Fibroblast of mammary gland (primary cell): ENCODE measurements around the gene C10orf105.
A peak's percentile ranks its signal among the peaks of the same experiment; 100 is the strongest.

Experiments
- DNase-seq: peaks from one replicate; pipeline ENCODE4 v3.0.0-alpha.2; 2010; ENCODE audit warnings: low read depth
- H3K4me3 ChIP-seq: 2 replicates; pipeline ENCODE4 v1.5.1; 2011; ENCODE audit warnings: low read depth, mild to moderate bottlenecking, low read length, moderate library complexity; ENCODE audit not compliant: control insufficient read depth
- TF ChIP-seq, protein P1 (sequence below): conservative IDR thresholded peaks from 2 replicates; pipeline ENCODE4 v1.5.1; 2011; ENCODE audit warnings: low read depth, low read length, inconsistent platforms; ENCODE audit not compliant: control insufficient read depth, insufficient read depth

The C10orf105 gene

DNA sequence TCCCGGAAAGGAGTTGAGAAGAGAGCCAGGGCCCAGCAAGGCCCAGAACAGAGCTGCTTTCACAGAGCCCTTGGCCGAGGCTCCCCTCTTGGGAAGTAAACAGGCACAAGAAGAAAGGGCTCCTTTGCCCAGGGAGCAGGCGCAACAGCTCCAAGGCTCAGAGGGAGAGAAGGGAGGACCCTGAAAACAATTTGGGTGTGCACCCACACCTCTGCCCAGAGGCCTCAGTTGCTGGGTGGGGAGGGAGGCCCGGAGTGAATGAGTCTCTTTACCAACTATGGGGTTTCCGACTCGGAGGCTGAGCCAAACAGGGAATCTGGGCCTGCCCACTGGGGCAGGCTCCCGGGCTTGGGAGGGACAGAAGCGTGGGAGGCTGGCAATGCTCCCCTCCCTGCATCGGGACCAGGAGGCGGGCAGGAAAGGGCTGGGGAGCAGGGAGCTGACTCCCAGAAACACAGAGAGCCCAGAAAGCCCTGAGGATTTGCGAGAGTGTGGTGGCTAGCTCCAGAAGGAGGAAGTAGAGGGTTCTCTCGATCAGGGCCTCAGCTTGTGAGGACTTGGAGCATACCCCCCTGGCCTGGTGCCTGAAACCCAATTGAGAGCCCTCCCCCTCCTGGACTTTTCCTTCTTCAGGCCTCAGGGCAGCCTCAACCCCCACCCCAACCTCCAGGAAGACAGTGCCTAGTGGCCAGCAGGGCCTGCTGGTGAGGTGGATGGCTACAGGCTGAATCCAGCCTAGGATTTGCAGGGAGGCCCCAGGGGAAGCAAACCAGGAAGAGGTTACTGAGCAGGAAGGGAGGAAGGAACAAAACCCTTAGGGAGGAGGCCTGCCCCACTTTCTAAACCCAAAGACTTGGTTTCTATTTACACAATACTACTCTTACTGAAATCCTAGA, 6.2 kb downstream of the C10orf105 start:
- H3K4me3 ChIP-seq, result no peak overlapping the region
- TF ChIP-seq, protein P1, sequence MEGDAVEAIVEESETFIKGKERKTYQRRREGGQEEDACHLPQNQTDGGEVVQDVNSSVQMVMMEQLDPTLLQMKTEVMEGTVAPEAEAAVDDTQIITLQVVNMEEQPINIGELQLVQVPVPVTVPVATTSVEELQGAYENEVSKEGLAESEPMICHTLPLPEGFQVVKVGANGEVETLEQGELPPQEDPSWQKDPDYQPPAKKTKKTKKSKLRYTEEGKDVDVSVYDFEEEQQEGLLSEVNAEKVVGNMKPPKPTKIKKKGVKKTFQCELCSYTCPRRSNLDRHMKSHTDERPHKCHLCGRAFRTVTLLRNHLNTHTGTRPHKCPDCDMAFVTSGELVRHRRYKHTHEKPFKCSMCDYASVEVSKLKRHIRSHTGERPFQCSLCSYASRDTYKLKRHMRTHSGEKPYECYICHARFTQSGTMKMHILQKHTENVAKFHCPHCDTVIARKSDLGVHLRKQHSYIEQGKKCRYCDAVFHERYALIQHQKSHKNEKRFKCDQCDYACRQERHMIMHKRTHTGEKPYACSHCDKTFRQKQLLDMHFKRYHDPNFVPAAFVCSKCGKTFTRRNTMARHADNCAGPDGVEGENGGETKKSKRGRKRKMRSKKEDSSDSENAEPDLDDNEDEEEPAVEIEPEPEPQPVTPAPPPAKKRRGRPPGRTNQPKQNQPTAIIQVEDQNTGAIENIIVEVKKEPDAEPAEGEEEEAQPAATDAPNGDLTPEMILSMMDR, result peak; percentile 31
- peak; percentile 89 for DNase-seq

DNA sequence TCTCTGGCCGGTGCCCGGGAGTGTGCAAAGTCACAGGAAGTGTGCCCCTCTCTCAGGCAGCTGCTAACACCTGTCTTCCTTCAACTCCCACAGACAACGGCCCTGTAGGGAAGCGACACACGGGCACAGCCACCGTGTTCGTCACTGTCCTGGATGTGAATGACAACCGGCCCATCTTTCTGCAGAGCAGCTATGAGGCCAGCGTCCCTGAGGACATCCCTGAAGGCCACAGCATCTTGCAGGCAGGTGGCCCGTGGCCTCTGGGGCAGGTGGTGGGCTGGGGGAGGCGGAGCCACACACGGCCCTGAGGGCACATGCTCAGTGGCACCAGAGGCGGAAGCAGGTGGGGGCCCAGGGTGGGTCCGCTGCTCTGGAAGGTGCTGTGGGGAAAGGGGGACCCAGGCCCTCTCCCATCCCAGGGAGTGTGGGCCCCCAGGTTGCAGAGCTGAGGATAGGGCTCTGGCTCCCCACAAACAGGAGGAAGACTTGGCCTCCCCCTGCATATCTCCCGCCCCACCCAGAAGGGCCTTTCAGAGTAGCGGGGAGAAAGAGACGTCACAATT, 6.9 kb downstream of the C10orf105 start:
- no peak overlapping the region for H3K4me3 ChIP-seq
- TF ChIP-seq, protein P1, result no peak
- no peak for DNase-seq

DNA sequence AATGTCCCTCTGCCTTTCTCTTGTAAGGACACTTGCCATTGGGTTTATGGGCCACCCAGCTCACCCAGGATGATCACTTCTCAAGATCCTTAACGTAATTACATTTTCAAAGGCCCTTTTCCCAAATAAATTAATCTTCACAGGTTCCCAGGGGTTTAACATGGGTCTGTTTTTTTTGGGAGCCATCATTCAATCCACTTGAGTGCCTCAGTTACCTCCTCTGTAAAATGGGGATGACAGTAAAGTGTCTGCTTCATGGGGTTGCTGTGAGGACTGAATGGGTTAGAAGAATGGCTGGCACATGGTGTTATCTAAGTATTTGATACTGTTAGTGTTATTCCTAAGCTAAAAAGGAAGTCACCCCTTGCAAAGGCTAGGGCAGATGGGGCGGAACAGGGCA, 7.4 kb downstream of the C10orf105 start:
- DNase-seq, result no peak
- TF ChIP-seq, protein P1, result no peak

DNA sequence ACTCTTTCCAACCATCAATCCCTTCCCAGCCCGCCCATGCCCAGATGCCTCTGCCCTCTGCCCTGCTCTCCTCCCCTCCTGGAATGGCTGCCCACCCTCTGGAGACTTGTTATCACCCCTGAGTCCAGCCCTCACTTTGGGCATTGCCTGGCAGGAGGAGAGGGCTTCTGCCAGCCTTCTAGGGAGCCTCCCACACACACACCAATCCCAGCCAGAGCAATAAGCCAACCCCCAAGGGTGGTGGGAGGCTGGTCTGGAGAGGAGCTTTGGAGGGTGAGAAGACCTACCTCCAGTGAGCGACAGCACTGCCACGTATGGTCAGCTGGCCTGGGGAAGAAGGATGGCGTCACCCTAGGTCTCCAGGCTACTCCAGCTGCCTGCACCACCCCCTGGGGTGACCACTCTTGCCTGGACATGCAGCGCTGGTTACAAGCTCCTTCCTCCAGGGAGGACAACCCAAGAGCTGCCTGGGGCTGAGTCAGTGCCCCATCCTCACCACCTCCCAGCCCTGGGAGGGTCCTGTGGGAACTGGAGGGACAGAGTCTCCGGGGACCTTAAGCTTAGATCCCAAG, 8.4 kb downstream of the C10orf105 start:
- TF ChIP-seq, protein P1, result no peak
- H3K4me3 ChIP-seq, result no peak overlapping the region
- no peak for DNase-seq

More for the DNA sequence above, 7.4 kb downstream of the C10orf105 start:
- no peak overlapping the region for H3K4me3 ChIP-seq

DNA sequence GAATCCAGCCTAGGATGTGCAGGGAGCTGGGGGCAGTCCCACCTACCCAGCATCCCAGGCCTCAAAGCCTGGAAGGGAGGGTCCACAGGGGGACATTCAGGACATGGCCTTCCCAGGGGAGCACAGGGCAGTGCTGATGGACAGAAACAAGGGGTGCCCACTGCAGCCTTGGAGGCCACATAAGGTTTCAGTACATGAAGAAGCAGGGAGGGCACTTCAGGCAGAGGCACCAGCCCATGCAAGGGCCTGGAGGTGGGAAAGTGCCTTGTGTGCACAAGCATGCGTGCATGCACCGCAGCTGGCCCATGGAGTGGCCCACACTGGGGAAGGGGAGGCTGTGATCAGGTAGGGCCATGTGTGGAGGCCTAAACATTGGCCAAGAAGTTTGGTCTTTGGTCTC, 9.1 kb downstream of the C10orf105 start:
- no peak overlapping the region for H3K4me3 ChIP-seq
- TF ChIP-seq, protein P1, result no peak
- DNase-seq, result no peak

DNA sequence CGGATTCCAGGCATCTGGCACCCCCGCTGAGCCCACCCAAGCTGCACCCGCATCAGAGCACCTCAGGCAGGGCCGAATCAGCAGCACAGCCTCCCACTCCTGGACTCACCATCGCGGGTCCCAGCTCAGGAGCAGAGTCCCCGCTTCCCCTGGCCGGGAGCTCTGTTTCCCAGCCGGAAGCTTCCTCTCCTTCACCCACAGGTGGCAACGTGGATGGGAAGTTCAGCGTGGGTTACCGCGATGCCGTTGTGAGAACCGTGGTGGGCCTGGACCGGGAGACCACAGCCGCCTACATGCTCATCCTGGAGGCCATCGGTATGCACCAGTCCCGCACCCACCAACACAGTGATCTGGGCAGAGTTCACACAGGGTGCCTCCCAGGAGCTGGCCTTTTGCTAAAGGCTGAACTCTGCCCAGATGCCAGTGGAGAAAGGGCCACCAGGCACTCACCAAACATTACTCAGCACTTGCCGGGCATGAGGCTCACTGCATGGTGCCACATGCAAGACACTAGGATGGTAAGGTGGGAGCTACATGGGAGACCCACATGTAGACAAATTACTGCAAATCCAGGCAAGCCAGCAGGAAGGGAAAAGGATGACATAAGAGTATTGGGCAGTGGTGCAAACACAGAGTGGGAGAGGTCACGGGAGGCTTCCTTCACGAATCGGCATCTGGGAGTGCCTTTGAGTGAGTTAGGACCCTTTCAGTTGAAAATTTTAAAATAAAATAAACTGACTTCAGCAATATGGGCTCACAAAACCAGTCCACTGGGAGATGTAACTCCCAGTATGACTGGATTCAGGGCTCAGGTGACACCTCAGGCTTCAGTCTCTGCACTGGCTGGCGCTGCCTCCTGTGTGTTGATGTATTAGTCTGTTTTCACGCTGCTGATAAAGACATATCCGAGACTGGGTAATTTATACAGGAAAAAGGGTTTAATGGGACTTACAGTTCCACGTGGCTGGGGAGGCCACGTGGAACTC, 10.4 kb downstream of the C10orf105 start:
- DNase-seq, result no peak
- no peak overlapping the region for H3K4me3 ChIP-seq
- TF ChIP-seq, protein P1, result no peak
